ENCODE measurements around the gene CDH3.
A peak's percentile ranks its signal among the peaks of the same experiment; 100 is the strongest.

Gene CDH3

DNA sequence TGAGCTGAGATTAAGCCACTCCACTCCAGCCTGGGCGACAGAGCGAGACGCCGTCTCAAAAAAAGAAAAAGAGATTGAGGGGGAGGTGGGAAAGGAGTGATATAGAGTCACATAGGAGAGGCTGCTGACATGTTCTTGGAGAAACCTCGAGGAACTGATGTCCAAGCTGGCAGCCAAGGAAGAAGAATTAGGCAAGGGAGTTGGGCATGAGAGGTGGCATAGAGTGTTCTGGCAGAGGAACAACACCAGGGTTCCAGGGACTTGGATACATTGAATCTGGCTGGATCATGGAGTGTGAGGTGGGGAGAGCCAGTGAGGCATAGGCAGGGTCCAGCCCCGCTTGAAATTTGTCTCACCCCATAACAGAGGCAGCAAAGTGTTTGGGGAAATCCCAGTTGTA lies 10.7 kb downstream of the CDH3 start:
- no peak for FAIRE-seq

GRCh38 chr16:68656751-68657150 lies 11.6 kb downstream of the CDH3 start:
- no peak for FAIRE-seq

DNA sequence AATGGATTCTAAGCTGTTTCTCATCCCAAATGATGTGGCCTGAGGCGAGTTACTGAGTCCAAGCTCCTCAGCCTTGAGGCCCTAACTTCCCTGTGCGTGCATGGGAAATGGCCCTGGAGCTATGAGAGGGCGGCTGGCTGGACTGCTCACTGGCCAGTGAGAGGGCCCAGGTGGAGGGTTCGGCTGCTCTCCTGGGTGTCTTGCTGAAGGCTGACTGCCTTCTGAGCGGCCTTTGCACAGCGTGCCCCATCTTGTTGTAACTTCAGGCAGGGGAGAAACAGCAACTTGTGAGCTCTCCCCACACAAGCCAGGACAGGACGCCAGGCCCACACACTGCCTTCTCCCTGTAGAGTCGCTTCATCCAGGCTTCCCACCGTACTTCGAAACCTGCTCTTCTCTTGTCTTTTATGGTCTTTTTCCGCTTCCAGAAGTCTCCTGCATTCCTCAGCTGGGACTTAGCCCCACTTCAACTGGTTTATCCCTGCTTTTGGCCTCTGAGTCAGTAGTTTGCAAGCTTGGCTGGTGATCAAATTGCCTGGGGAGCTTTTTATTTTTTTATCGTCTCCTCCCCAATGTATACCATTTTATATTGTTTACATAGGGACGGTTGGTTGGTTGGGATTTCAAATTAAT lies 13.3 kb downstream of the CDH3 start:
- no peak for FAIRE-seq

- no peak for FAIRE-seq
Observed at GRCh38 chr16:68658974-68659360, 13.9 kb downstream of the CDH3 start.

- no peak for FAIRE-seq
Observed at GRCh38 chr16:68659412-68660358, 14.6 kb downstream of the CDH3 start.

- no peak for FAIRE-seq
Observed at GRCh38 chr16:68660359-68660795, 15.3 kb downstream of the CDH3 start.

DNA sequence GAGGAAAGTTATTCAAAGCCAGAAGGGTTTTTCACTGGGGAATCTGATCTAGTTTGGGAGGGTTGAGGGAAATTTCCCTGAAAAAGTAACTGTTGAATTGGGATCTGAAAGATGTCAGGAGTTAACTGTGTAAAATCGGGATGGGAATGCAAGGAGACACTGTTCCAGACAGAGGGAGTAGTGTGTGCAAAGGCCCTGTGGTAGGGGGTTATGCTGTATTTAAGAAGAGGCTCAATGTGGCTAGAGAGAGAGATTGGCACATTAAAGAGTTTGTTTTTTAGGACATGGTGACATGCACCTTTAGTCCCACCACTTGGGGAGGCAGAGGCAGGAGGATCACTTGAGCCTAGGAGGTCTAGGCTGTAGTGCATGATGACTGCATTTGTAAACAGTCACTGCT lies 16.9 kb downstream of the CDH3 start:
- no peak for FAIRE-seq

DNA sequence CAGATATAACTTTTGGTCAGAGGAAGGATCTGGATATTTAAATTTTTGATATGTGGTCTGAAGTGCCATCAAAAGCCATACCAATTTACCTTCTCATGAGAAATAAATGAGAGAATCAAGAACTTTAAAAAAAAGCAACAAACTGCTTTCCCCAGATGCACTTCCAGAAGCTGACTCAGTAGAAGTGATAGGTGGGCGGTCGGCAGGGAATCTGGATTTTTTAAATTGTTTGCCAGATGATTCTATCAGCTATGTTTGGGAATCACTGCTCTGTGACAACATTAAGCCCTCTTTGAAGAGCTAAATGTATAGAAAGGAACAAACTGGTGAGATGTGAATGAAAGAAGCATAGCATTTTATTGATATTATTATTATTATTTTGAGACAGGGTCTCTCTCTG lies 19.2 kb downstream of the CDH3 start:
- no peak for FAIRE-seq

DNA sequence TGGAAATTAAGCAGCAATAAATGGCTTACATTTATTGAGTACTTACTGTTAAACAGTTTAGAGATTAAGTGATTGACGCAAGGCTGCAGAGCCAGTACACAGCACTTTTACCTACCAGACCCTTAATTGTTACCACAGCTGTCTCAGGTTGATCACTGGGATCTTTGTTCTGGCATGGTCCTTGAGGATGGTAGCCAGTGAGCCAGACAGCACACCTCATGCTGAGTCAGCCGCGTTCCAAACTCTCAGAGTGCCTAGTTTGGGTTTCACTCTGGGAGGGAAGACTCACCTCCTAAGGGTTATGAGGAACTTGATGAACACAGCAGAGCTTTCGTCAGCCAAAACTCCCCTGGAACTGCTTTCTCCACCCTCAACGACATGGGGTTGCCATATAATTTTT lies 20.4 kb downstream of the CDH3 start:
- FAIRE-seq: no peak

GRCh38 chr16:68668266-68668665 lies 23.2 kb downstream of the CDH3 start:
- FAIRE-seq: no peak

DNA sequence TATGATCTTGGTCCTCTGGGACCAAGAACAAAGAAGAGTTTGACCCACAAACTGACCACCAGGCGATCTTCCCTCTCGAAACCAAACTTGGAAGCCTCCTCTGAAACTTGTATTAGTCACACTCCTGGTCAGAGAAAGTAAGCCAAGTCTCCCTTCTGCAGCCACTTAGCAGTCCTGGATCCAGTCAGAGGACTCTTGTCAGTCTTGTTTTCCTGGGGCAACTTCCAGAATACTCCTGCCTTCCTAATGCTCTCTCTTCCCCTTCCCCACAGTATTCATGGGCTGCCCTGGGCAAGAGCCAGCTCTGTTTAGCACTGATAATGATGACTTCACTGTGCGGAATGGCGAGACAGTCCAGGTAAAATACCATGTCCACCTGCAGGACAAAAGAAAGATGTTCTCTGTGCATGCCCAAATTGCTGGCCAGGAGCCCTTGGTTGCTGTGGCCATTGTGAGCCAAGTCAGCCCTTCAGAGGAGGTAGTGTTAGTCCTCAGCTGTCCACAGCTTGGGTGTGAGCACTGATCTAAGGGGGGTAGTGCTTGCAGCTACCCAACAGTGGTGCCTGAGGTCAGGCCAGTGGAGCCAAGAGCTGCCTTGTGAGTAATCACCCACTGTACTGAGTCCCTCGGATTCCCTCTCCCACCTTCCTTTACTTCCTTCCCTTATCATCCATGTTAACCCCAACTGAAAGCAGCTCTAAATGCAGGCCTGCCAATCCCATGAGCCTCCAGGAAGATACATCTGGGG lies 31.2 kb downstream of the CDH3 start:
- no peak for FAIRE-seq

- no peak for FAIRE-seq
Observed at GRCh38 chr16:68681038-68681437, 35.9 kb downstream of the CDH3 start.

DNA sequence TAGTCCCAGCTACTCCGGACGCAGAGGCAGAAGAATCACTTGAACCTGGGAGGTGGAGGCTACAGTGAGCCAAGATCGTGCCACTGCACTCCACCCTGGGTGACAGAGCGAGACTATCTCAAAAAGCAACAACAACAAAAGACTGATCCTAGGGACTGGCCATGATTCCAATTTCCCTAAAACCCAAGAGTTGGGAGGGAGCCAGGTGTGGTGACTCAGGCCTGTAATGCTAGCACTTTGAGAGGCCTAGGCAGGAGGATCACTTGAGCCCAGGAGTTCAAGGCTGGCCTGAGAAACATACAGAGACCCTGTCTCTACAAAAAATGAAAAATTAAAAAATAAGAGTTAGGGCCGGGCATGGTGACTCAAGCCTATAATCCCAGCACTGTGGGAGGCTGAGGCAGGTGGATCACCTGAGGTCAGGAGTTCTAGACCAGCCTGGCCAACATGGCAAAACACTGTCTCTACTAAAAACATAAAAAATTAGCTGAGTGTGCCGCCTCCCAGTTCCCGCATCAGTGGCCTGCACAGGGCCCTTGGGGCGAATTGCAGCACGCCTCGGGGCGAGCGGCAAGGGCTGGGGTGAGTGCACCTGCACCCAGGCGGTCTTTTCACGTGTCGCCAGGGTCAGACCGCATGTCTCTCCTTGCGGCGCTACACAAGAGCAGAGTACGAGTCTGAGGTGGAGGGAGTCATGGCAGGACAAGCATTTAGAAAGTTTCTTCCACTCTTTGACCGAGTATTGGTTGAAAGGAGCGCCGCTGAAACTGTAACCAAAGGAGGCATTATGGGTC lies 40.8 kb downstream of the CDH3 start:
- FAIRE-seq: no peak

DNA sequence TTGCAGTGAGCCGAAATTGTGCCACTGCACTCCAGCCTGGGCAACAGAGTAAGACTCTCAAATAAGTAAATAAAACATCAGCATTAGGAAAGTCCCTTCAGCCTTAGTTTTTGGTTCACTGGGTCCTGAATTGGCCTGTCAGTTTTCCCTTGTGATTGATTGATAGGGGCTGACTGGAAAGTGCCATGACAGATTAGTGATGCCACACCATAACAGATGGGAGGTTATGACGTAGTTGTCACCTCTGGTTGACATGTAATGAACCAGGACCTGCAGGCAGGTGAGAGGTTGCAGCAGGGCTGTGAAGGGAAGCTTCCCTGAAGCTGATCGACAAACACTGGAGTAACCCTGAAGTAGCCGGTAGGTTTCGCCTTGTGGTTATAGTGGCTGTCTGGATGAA lies 41.8 kb downstream of the CDH3 start:
- FAIRE-seq: no peak

DNA sequence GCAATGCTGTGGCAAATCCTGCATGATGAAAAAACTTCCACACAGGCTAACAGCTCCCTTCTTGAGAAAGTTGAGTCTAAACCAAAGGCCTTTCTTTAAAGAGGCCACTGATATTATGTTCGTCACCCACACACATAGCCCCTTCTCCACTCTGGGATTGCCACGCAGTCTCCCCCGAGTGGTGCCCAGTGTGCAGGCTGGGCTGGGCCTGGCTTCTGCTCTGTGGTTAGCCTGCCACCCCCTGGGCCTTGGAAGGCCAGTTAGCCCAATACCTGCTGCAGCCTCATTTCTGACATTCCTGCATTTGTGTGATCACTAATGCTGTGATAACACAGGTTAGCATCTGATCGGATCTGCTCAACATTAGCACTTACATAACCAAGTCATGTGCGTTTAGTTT lies 44.8 kb downstream of the CDH3 start:
- FAIRE-seq: no peak

GRCh38 chr16:68695575-68695974 lies 50.5 kb downstream of the CDH3 start:
- no peak for FAIRE-seq

DNA sequence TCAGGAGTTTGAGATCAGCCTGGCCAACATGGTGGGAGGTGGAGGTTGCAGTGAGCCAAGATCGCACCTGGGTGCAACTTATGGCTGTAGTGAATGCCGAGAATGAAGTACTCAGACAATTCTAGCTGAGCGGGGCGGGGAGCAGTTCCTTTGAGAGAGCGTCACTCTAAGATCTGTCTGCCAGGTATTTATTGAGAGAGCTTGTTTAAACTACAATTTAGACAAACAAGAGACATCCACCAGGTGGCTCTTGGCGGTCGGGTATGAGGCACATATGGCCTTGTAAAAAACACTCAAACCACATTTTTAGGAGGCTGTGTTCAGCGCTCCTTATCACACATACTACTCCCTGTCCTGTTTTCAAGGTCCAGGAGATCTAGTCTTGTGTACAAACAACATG lies 51.4 kb downstream of the CDH3 start:
- no peak for FAIRE-seq

GRCh38 chr16:68698091-68698490 lies 53.0 kb downstream of the CDH3 start:
- no peak for FAIRE-seq

DNA sequence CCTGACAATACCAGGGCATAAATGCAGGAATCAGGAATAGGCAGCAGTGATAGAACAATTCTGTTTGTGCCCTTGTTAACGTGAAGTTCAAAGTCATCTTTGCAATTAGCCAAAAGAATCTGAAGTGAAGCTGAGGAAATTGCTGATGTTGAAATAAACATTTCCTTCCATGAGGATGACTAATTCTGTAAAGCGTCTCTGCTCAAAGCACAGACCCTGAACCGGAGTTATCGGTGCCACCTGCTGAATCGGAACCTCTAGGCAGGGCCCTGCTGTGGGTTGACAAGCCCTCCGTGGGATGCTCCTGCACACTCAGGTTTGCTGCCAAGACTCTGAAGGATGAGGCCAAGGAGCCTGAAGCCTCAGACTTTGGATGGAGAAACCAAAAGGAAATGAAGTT lies 55.0 kb downstream of the CDH3 start:
- FAIRE-seq: no peak

- no peak for FAIRE-seq
Observed at GRCh38 chr16:68700831-68701230, 55.7 kb downstream of the CDH3 start.

- peak; percentile 33 for FAIRE-seq
Observed at GRCh38 chr16:68704232-68704867, 59.2 kb downstream of the CDH3 start.

Data from islet of Langerhans (tissue), 1 donor.